GM10266 (cell line): ENCODE data around the gene RDM1.
"Not testable (repeated sequence)": the region's sequence is repeated elsewhere in the genome, so short reads cannot be mapped to it uniquely, and the experiment has no call there.

Experiments used
- DNase-seq: peaks from one replicate; pipeline ENCODE4 v3.0.0; 2012; ENCODE audit errors: extremely low spot score
- TF ChIP-seq, protein P1 (sequence below): IDR thresholded peaks from 2 replicates; pipeline ENCODE4 v1.5.1; 2012; ENCODE audit warnings: mild to moderate bottlenecking, low read depth; ENCODE audit not compliant: control insufficient read depth, insufficient read depth; ENCODE audit errors: missing control alignments

The RDM1 gene

DNA sequence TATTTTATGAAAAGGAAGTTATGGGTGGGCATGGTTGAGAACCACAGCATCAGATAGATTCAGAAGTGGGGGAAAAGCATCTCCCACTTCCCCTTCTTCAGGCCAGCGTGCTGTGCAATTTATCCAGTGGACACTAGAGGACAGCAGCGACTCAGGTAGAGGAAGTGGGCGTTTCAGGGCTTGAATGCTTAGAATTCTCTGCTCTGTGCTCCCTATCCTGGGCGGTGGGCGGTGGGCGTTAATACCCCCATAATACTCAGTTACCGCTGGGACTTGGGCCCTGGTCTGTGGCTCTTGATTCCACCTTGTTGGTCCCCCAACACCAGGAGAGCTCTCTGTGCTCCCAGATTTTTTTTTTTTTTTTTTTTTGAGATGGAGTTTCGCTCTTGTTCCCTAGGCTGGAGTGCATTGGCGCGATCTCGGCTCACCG is 16.6 kb upstream of the RDM1 start:
- TF ChIP-seq, protein P1, sequence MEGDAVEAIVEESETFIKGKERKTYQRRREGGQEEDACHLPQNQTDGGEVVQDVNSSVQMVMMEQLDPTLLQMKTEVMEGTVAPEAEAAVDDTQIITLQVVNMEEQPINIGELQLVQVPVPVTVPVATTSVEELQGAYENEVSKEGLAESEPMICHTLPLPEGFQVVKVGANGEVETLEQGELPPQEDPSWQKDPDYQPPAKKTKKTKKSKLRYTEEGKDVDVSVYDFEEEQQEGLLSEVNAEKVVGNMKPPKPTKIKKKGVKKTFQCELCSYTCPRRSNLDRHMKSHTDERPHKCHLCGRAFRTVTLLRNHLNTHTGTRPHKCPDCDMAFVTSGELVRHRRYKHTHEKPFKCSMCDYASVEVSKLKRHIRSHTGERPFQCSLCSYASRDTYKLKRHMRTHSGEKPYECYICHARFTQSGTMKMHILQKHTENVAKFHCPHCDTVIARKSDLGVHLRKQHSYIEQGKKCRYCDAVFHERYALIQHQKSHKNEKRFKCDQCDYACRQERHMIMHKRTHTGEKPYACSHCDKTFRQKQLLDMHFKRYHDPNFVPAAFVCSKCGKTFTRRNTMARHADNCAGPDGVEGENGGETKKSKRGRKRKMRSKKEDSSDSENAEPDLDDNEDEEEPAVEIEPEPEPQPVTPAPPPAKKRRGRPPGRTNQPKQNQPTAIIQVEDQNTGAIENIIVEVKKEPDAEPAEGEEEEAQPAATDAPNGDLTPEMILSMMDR, result peak; percentile 94
- DNase-seq, result peak; percentile 48

DNA sequence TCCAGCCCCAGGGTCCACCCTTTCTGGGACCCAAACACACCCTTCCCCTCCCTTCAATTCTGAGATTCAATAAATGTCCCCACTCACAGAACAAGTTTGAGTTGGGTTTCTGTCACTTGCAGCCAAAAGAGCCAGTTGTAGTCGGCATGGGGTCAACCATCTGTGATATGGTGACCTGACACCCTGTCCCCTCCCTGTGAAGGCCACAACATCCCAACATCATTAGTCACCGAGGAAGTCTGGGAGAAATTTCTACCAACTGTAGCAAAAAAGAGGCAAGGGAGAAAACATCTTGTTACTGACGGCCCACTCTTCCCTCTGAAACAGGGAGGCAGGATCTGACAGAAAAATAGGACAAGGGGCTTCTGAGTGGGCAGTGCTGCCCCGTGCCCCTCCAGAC is 13.6 kb upstream of the RDM1 start:
- DNase-seq, result no peak
- TF ChIP-seq, protein P1, result no peak

DNA sequence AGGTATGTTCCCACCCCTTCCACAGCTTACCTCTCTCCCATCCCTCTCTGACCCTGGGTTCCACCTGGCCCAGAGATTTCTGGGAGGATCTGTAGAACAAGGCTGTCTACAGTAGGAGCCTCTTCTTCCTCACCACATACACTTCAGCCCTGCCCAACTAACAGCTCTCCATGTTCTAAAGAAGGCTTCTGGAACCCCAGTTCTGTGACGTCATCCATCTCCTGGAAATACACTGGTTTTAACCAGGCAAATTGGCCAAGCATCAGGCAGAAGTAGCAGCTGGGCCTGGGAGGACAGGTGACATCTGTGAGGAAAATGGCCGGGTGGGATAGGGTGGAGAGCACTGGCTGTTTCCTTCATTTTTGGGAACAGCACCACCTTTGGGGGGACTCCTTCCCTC is 13.0 kb upstream of the RDM1 start, which contains the start of gene LYZL6:
LYZL6 (minus strand) TSS at position 177 of the 400 bp plus-strand sequence. CDS start 4,357 bp downstream, outside the sequence.
- DNase-seq, result no peak
- TF ChIP-seq, protein P1, result no peak

DNA sequence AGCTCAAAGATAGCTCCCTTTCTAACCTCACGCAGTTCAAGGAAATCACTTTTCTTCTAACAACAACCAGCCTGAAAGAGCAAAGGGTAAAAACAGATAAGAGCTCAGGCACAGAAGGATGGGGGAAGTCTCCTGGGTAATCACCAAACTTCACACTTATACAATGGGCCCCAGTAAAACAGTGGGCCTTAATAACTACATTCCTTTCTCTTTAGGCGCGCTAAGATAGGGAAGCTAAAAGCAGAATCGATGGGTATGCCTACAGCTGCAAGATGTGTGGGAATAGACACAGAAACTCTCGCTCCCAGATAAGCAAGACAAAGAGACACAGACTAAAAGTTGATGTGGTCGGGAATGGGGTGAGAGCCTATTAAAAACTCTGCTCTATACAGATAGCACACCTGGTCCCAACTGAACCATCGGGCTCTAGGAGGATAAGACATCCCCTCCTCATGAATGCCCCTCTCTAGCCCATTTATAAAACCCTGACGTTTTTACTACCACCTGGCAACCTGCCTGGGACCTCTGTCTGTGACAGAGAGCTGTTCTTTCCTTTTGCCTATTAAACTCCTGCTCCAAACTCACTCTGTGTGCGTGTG is 12.1 kb upstream of the RDM1 start:
- TF ChIP-seq, protein P1, result no peak
- DNase-seq, result no peak

DNA sequence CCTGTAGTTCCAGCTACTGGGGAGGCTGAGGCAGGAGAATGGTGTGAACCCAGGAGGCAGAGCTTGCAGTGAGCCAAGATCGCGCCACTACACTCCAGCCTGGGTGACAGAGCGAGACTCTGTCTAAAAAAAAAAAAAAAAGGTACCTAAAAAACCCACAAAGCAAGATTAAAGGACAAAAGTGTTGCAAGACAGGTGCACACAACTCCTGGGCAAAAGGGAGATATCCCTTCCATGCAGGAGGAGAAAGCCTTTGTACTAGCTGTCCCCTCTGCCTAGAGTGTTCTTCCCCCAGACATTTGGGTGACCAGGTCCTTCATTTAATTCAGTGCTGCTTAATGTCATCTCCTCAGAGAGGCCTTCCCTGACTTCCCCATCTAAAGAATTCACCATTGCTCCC is 7.9 kb upstream of the RDM1 start:
- DNase-seq, result not testable (repeated sequence)

DNA sequence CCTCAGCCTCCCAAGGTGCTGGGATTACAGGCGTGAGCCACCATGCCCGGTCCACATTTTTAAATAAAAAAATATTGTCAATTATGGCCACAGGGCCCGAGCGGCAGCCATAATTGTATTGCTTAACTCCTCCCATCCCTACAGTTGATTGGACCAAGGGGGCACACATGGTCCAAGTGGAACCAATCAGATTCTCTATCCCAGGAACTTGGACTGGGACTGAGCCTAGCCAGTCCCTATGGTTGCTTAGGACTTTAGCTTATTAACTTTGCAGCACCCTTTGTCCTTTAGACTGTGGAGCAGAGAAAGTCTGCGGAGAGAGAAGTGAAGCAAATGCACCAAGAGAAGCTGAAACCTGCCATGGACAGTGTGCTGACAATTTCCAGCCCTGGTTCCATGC is 5.5 kb upstream of the RDM1 start:
- TF ChIP-seq, protein P1, result no peak
- DNase-seq, result no peak

DNA sequence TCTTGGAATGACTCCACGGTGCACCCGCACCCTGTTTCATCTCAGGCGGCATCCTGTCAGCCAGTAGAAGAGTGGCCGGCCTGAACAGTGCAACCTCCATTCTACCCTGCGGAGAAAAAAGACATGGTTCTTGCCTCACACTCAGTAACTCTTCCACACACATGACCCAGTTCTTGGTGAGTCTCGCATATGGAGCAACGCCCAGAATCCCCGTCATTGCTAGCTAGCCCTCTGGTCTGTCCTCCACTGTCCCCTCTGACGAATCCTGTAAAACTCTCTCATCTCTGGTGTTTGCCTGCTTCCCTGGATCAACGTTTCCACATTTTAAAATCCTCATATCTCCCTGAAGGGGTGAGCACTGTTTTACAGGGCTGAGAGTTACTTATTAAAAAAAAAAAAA is 4.2 kb upstream of the RDM1 start:
- no peak for DNase-seq
- TF ChIP-seq, protein P1, result no peak

DNA sequence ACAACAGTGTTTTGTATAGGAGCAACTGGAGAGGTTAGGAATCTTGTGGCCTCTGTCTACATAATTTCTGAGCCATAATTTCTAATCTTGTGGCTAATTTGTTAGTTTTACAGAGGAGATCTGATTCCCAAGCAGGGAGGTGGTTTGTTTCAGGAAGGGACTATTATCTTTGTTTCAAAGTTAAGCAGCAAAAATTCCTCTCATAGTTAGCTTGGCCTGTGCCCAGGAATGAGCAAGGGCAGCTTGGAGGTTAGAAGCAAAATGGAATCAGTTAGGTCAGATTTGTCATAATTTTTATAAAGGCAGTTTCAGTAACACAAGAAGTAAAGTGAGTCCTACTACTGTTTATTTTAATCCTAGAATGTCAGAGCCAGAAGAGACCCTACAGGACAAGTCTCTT is 2.0 kb upstream of the RDM1 start:
- DNase-seq, result no peak
- TF ChIP-seq, protein P1, result no peak
